Measurements from ENCODE around the gene PTPN5.

The PTPN5 gene

GRCh38 chr11:18739685-18740084 is 51.9 kb downstream of the PTPN5 start:
- no peak for DNase-seq (ENCODE audit: low spot score)

- no peak for DNase-seq (ENCODE audit: low spot score)
These were observed 54.0 kb downstream of the PTPN5 start for GRCh38 chr11:18737642-18738041.

- no peak for DNase-seq (ENCODE audit: low spot score)
These were observed 54.9 kb downstream of the PTPN5 start for GRCh38 chr11:18736590-18737148.

- no peak for DNase-seq (ENCODE audit: low spot score)
These were observed 58.4 kb downstream of the PTPN5 start for GRCh38 chr11:18733202-18733601.

GRCh38 chr11:18731949-18732821 is 59.4 kb downstream of the PTPN5 start:
- DNase-seq (ENCODE audit: low spot score): peak; percentile 74

- no peak for DNase-seq (ENCODE audit: low spot score)
These were observed 60.2 kb downstream of the PTPN5 start for GRCh38 chr11:18731441-18731840.

GRCh38 chr11:18730020-18730419 is 61.6 kb downstream of the PTPN5 start:
- no peak for DNase-seq (ENCODE audit: low spot score)

GRCh38 chr11:18729426-18729825 is 62.2 kb downstream of the PTPN5 start:
- DNase-seq (ENCODE audit: low spot score): no peak

GRCh38 chr11:18728658-18729057 is 62.9 kb downstream of the PTPN5 start:
- DNase-seq (ENCODE audit: low spot score): no peak

GRCh38 chr11:18727479-18728236 is 63.9 kb downstream of the PTPN5 start:
- DNase-seq (ENCODE audit: low spot score): peak; percentile 74

GRCh38 chr11:18726040-18726439 is 65.6 kb downstream of the PTPN5 start, which contains the start of gene IGSF22:
Gene IGSF22 (minus strand): TSS chr11:18726188. CDS start chr11:18724236, 1,952 bp downstream.
- DNase-seq (ENCODE audit: low spot score): no peak

- DNase-seq (ENCODE audit: low spot score): no peak
These were observed 67.6 kb downstream of the PTPN5 start for GRCh38 chr11:18723991-18724390.

- no peak for DNase-seq (ENCODE audit: low spot score)
These were observed 69.3 kb downstream of the PTPN5 start for GRCh38 chr11:18722293-18722637.

GRCh38 chr11:18721561-18722292 is 69.9 kb downstream of the PTPN5 start:
- DNase-seq (ENCODE audit: low spot score): peak; percentile 76

GRCh38 chr11:18720808-18721560 is 70.6 kb downstream of the PTPN5 start:
- peak; percentile 94 for DNase-seq (ENCODE audit: low spot score)

GRCh38 chr11:18720091-18720807 is 71.3 kb downstream of the PTPN5 start:
- peak; percentile 51 for DNase-seq (ENCODE audit: low spot score)

GRCh38 chr11:18715476-18715875 is 76.1 kb downstream of the PTPN5 start:
- DNase-seq (ENCODE audit: low spot score): no peak

- DNase-seq (ENCODE audit: low spot score): no peak
These were observed 77.2 kb downstream of the PTPN5 start for GRCh38 chr11:18714443-18714780.

- no peak for DNase-seq (ENCODE audit: low spot score)
These were observed 77.8 kb downstream of the PTPN5 start for GRCh38 chr11:18713646-18714442.

GRCh38 chr11:18710545-18710944 is 81.1 kb downstream of the PTPN5 start:
- no peak for DNase-seq (ENCODE audit: low spot score)
